Left cardiac atrium (tissue), 4 donors: ENCODE results near the gene TPTE2. TPM values are rescaled to one million over a fixed set of nuclear protein-coding genes. Genes with fewer than 3 reads are reported as not detected.
A peak's percentile ranks its signal among the peaks of the same experiment; 100 is the strongest.
"Not testable (repeated sequence)": the region's sequence is repeated elsewhere in the genome, so short reads cannot be mapped to it uniquely, and the experiment has no call there.

Source experiments
- ATAC-seq, 2 donors: fragments of 200-7000 bp; cut with Tn5 transposase; one replicate each; pipeline ENCODE4 v1.9.1; 2020; ENCODE audit warnings: mild to moderate bottlenecking in 2 of 2, moderate library complexity in 2 of 2
- DNase-seq: peaks from one replicate; pipeline ENCODE4 v3.0.0-alpha.2; 2020
- intact Hi-C, 2 donors: fragments of 100-400 bp; cut with DNase I; formaldehyde crosslinking; loops; one replicate each; pipeline versions ENCODE4 v1.14.1 to v1.15.1; 2022 to 2023
- long read RNA-seq: library from polyadenylated mRNA; unstranded; transcript quantifications from one replicate; pipeline ENCODE4 v2.0.0, GENCODE V29; 2021
- total RNA-seq, 2 donors: library from RNA; stranded (reverse); fragmentation: NEBNext Ultra II Directional; extraction: Animal tissue kit (Norgen Biotek cat#: 25700); gene quantifications; one replicate each; pipeline ENCODE4 v1.2.1, GENCODE V29; 2021
- donor health status: DM: no; HTN: yes; CAD: no.
- donor health status: DM: no; HTN: yes; CAD: no; lungs with severe emphysema.
- donor health status: DM: yes; HTN: yes; CAD: no.
- donor health status: Dilated cardiomyopathy.

Gene TPTE2
- total RNA-seq, result not detected
- long read RNA-seq, result 0 reads

GRCh38 chr13:19561127-19561582, at the start of gene TPTE2:
TSS of gene TPTE2 (minus strand) at chr13:19561532. CDS start at chr13:19503234, 58,298 bp downstream.
- intact Hi-C loops, ATAC-seq, DNase-seq: not testable (repeated sequence)

- ATAC-seq, result no peak
- intact Hi-C loops, result no loop called here
- no peak for DNase-seq
Measured at GRCh38 chr13:19607523-19608078, 46.3 kb upstream of the TPTE2 start.

- ATAC-seq, result no peak
- intact Hi-C loops, result no loop called here
- DNase-seq, result no peak
Measured at GRCh38 chr13:19606737-19607136, 45.4 kb upstream of the TPTE2 start.

GRCh38 chr13:19606152-19606551, 44.8 kb upstream of the TPTE2 start:
- no peak for ATAC-seq
- no peak for DNase-seq
- intact Hi-C loops, result no loop called here

GRCh38 chr13:19605161-19605955, 44.0 kb upstream of the TPTE2 start:
- intact Hi-C loops, result no loop called here

GRCh38 chr13:19604306-19604705, 43.0 kb upstream of the TPTE2 start:
- ATAC-seq, result no peak
- intact Hi-C loops, result no loop called here
- no peak for DNase-seq

More at GRCh38 chr13:19605161-19605955, 44.0 kb upstream of the TPTE2 start:
- DNase-seq, result no peak
- ATAC-seq, result no peak

- intact Hi-C loops, result no loop called here
- DNase-seq (peak; percentile 53), ATAC-seq (peak; percentile 89 to 91)
Measured at GRCh38 chr13:19601749-19602725, 40.7 kb upstream of the TPTE2 start.

- no peak for ATAC-seq
- intact Hi-C loops, result no loop called here
- DNase-seq, result no peak
Measured at GRCh38 chr13:19597523-19597922, 36.2 kb upstream of the TPTE2 start.

- ATAC-seq (no peak), DNase-seq (no peak)
- intact Hi-C loops, result no loop called here
Measured at GRCh38 chr13:19596960-19597361, 35.6 kb upstream of the TPTE2 start.

- intact Hi-C loops, result no loop called here
Measured at GRCh38 chr13:19596086-19596485, 34.8 kb upstream of the TPTE2 start.

GRCh38 chr13:19592657-19593180, 31.4 kb upstream of the TPTE2 start:
- DNase-seq (no peak), ATAC-seq (no peak)
- intact Hi-C loops, result no loop called here

More at GRCh38 chr13:19596086-19596485, 34.8 kb upstream of the TPTE2 start:
- no peak for ATAC-seq
- DNase-seq, result no peak

GRCh38 chr13:19591864-19592263, 30.5 kb upstream of the TPTE2 start:
- intact Hi-C loops, result no loop called here
- no peak for ATAC-seq
- DNase-seq, result no peak

- intact Hi-C loops, result no loop called here
- no peak for ATAC-seq
- no peak for DNase-seq
Measured at GRCh38 chr13:19590423-19590822, 29.1 kb upstream of the TPTE2 start.

- intact Hi-C loops, result loop anchor here in 1 of 2 donors (10.0 kb wide), 1 partner anchor 925 kb away; no protein-coding TSS in a partner anchor
- ATAC-seq (no peak), DNase-seq (no peak)
Measured at GRCh38 chr13:19589312-19589711, 28.0 kb upstream of the TPTE2 start.

GRCh38 chr13:19587635-19588300, 26.4 kb upstream of the TPTE2 start:
- DNase-seq (no peak), ATAC-seq (peak; percentile 70 to 73)
- intact Hi-C loops, result loop anchor here in 1 of 2 donors (10.0 kb wide), 1 partner anchor 923 kb away; no protein-coding TSS in a partner anchor

- intact Hi-C loops, result loop anchor here in 1 of 2 donors (10.0 kb wide), 1 partner anchor 922 kb away; no protein-coding TSS in a partner anchor
- DNase-seq (peak; percentile 43), ATAC-seq (peak; percentile 45 to 47)
Measured at GRCh38 chr13:19586904-19587634, 25.7 kb upstream of the TPTE2 start.

GRCh38 chr13:19581675-19582074, 20.3 kb upstream of the TPTE2 start:
- intact Hi-C loops, result loop anchor here in 1 of 2 donors (10.0 kb wide), 1 partner anchor 917 kb away; no protein-coding TSS in a partner anchor
- ATAC-seq, result no peak
- no peak for DNase-seq

- ATAC-seq, result no peak
- intact Hi-C loops, result no loop called here
- no peak for DNase-seq
Measured at GRCh38 chr13:19575230-19575629, 13.9 kb upstream of the TPTE2 start.
